Caco-2 (cell line): ENCODE results near the gene RIPOR2. TPM values are rescaled to one million over a fixed set of nuclear protein-coding genes. Genes with fewer than 3 reads are reported as not detected.
"Not testable (repeated sequence)": the region's sequence is repeated elsewhere in the genome, so short reads cannot be mapped to it uniquely, and the experiment has no call there.

Experiments
- BruUV-seq: library from RNA; stranded (reverse); fragments of 400-500 nt; replicated peaks from 2 replicates; lab custom pipeline; 2021; lab: Mats Ljungman, UMichigan
- CTCF ChIA-PET: fragments of 300-600 bp; sonication (Branson Sonifier 250); formaldehyde crosslinking; loops from one replicate; lab custom pipeline; 2022; ENCODE audit warnings: antibody characterized with exemption; lab: Charles Lee
- POLR2A ChIA-PET: fragments of 300-600 bp; sonication (Branson Sonifier 250); formaldehyde crosslinking; loops from one replicate; lab custom pipeline; 2022; ENCODE audit warnings: antibody characterized with exemption; lab: Charles Lee
- DNase-seq, 2 experiments: peaks; one replicate each; pipeline versions ENCODE4 v3.0.0 to v3.0.0-alpha.2; 2020 to 2022
- H3K27me3 ChIP-seq: replicated peaks from 2 replicates; pipeline ENCODE4 v1.6.0; 2011; ENCODE audit warnings: low read length; ENCODE audit not compliant: control insufficient read depth, insufficient read depth
- H3K36me3 ChIP-seq: 2 replicates; pipeline ENCODE4 v1.5.1; 2011; ENCODE audit warnings: low read length; ENCODE audit not compliant: control insufficient read depth, insufficient read depth
- H3K4me1 ChIP-seq: fragments of 250-450 bp; sonication (Bioruptor Pico); 2 replicates; pipeline ENCODE4 v1.5.1; 2020; ENCODE audit warnings: mild to moderate bottlenecking
- H3K4me3 ChIP-seq: 2 replicates; pipeline ENCODE4 v1.5.1; 2011; ENCODE audit warnings: low read depth, mild to moderate bottlenecking, control low read depth, low read length
- H3K9me3 ChIP-seq: fragments of 250-450 bp; sonication (Bioruptor Pico); 2 replicates; pipeline ENCODE4 v1.5.1; 2020; ENCODE audit warnings: mild to moderate bottlenecking, moderate library complexity
- H3K27ac Mint-ChIP-seq: one replicate; pipeline ENCODE4 v1.8.0; 2022; ENCODE audit warnings: mixed read lengths; ENCODE audit not compliant: unreplicated experiment
- H3K27me3 Mint-ChIP-seq: one replicate; pipeline ENCODE4 v1.8.0; 2022; ENCODE audit warnings: mixed read lengths; ENCODE audit not compliant: insufficient read depth, unreplicated experiment
- H3K36me3 Mint-ChIP-seq: one replicate; pipeline ENCODE4 v1.8.0; 2022; ENCODE audit warnings: mild to moderate bottlenecking, mixed read lengths; ENCODE audit not compliant: insufficient read depth, unreplicated experiment
- H3K4me1 Mint-ChIP-seq: one replicate; pipeline ENCODE4 v1.8.0; 2022; ENCODE audit warnings: low read depth, mixed read lengths; ENCODE audit not compliant: unreplicated experiment
- H3K4me3 Mint-ChIP-seq: one replicate; pipeline ENCODE4 v1.8.0; 2022; ENCODE audit warnings: mild to moderate bottlenecking, moderate library complexity, mixed read lengths; ENCODE audit not compliant: unreplicated experiment
- H3K9me3 Mint-ChIP-seq: one replicate; pipeline ENCODE4 v1.8.0; 2022; ENCODE audit warnings: mixed read lengths; ENCODE audit not compliant: unreplicated experiment
- intact Hi-C: fragments of 100-400 bp; cut with micrococcal nuclease; formaldehyde crosslinking; loops from one replicate; pipeline ENCODE4 v1.10.0; 2022; ENCODE audit not compliant: unreplicated experiment
- total RNA-seq: library from RNA; stranded (reverse); gene quantifications from 2 replicates; pipeline ENCODE4 v1.2.3, GENCODE V29; 2022
- TF ChIP-seq, protein P1 (sequence below), 2 experiments: fragments of 200-600 bp in 1 of 2; IDR thresholded peaks; 1 replicate in 1 of 2; 2 replicates in 1 of 2; pipeline versions ENCODE4 v1.5.1 to v1.8.0; 2011 to 2022; ENCODE audit warnings: antibody characterized with exemption in 1 of 2, control low read depth in 1 of 2, inconsistent platforms in 1 of 2, low read depth in 1 of 2, low read length in 1 of 2, mild to moderate bottlenecking in 1 of 2, moderate library complexity in 1 of 2; ENCODE audit not compliant: insufficient read depth in 1 of 2, severe bottlenecking in 1 of 2, unreplicated experiment in 1 of 2

Gene RIPOR2
- total RNA-seq, 1 experiment from 2014 or later, result 0.64 TPM

GRCh38 chr6:24951811-24952299 lies 16.1 kb upstream of the RIPOR2 start:
- H3K27me3 ChIP-seq, result no peaks in the 10 kb centered on the region
- H3K9me3 ChIP-seq, result no peaks in the 10 kb centered on the region
- no peak overlapping the region for H3K4me3 ChIP-seq
- intact Hi-C loops, result no loop called here
- BruUV-seq, result no TSS peak
- Mint-ChIP-seq H3K36me3 (no peaks in the 10 kb centered on the region), H3K27ac (no peak overlapping the region), H3K9me3 (no peaks in the 10 kb centered on the region), H3K27me3 (peaks cover 4% of the 10 kb centered on the region), H3K4me1 (no peaks in the 10 kb centered on the region), H3K4me3 (no peak overlapping the region)
- POLR2A ChIA-PET, result no interaction called here
- TF ChIP-seq, protein P1, sequence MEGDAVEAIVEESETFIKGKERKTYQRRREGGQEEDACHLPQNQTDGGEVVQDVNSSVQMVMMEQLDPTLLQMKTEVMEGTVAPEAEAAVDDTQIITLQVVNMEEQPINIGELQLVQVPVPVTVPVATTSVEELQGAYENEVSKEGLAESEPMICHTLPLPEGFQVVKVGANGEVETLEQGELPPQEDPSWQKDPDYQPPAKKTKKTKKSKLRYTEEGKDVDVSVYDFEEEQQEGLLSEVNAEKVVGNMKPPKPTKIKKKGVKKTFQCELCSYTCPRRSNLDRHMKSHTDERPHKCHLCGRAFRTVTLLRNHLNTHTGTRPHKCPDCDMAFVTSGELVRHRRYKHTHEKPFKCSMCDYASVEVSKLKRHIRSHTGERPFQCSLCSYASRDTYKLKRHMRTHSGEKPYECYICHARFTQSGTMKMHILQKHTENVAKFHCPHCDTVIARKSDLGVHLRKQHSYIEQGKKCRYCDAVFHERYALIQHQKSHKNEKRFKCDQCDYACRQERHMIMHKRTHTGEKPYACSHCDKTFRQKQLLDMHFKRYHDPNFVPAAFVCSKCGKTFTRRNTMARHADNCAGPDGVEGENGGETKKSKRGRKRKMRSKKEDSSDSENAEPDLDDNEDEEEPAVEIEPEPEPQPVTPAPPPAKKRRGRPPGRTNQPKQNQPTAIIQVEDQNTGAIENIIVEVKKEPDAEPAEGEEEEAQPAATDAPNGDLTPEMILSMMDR (IDR thresholded peaks at IDR 0.05; ENCODE audit: insufficient read depth in 1 of 2, low read depth in 1 of 2, low read length in 1 of 2, severe bottlenecking in 1 of 2, unreplicated experiment in 1 of 2), result no peak
- H3K36me3 ChIP-seq, result no peaks in the 10 kb centered on the region
- CTCF ChIA-PET, result no interaction called here
- no peak for DNase-seq
- H3K4me1 ChIP-seq, result no peaks in the 10 kb centered on the region

GRCh38 chr6:24950218-24950941 lies 14.6 kb upstream of the RIPOR2 start:
- Mint-ChIP-seq H3K36me3 (no peaks in the 10 kb centered on the region), H3K4me1 (no peaks in the 10 kb centered on the region), H3K27ac (no peak overlapping the region), H3K9me3 (no peaks in the 10 kb centered on the region), H3K4me3 (no peak overlapping the region), H3K27me3 (peaks cover 6% of the 10 kb centered on the region)
- BruUV-seq, result no TSS peak
- intact Hi-C loops, result no loop called here
- DNase-seq, result no peak
- Histone ChIP-seq H3K9me3 (0 out of 2 replicates have a peak, but pooled peaks cover under 1% of the 10 kb centered on the region), H3K36me3 (no peaks in the 10 kb centered on the region), H3K4me1 (no peaks in the 10 kb centered on the region), H3K27me3 (no peaks in the 10 kb centered on the region), H3K4me3 (no peak overlapping the region)
- ChIA-PET POLR2A (no interaction called here), CTCF (no interaction called here)
- TF ChIP-seq, protein P1 (IDR thresholded peaks at IDR 0.05; ENCODE audit: insufficient read depth in 1 of 2, low read depth in 1 of 2, low read length in 1 of 2, severe bottlenecking in 1 of 2, unreplicated experiment in 1 of 2), result no peak

- Mint-ChIP-seq H3K27me3 (peaks cover 6% of the 10 kb centered on the region), H3K4me3 (no peak overlapping the region), H3K9me3 (peaks cover 10% of the 10 kb centered on the region), H3K27ac (no peak overlapping the region), H3K36me3 (no peaks in the 10 kb centered on the region), H3K4me1 (no peaks in the 10 kb centered on the region)
- TF ChIP-seq, protein P1 (IDR thresholded peaks at IDR 0.05; ENCODE audit: insufficient read depth in 1 of 2, low read depth in 1 of 2, low read length in 1 of 2, severe bottlenecking in 1 of 2, unreplicated experiment in 1 of 2), result no peak
- no peaks in the 10 kb centered on the region for H3K36me3 ChIP-seq
- H3K4me3 ChIP-seq, result no peak overlapping the region
- no peaks in the 10 kb centered on the region for H3K27me3 ChIP-seq
- ChIA-PET CTCF (no interaction called here), POLR2A (no interaction called here)
- DNase-seq, result no peak
- H3K4me1 ChIP-seq, result no peaks in the 10 kb centered on the region
- H3K9me3 ChIP-seq, result peaks cover 9% of the 10 kb centered on the region; the same call in 1 of the 2 replicates
- intact Hi-C loops, result no loop called here
- BruUV-seq, result no TSS peak
These were observed 13.3 kb upstream of the RIPOR2 start for GRCh38 chr6:24949020-24949569.

DNA sequence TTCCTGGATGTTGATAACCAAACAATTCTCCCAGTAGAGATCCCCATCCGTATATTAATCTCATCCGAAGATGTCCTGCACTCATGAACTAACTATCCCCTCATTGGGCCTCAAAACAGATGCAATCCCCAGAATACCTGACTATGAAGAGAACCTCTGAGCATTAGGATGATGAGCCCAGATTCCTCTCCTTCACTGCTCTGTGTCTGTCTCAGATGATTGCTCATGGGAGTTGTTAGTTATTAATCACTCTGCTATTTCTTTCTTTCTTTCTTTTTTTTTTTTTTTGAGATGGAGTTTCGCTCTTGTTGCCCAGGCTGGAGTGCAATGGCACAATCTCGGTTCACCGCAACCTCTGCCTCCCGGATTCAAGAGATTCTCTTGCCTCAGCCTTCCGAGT lies 12.5 kb upstream of the RIPOR2 start:
- H3K4me3 ChIP-seq, H3K36me3 ChIP-seq, DNase-seq, H3K36me3 Mint-ChIP-seq, BruUV-seq, intact Hi-C loops, H3K27ac Mint-ChIP-seq, H3K4me1 ChIP-seq, H3K9me3 ChIP-seq, H3K27me3 Mint-ChIP-seq, H3K4me3 Mint-ChIP-seq, POLR2A ChIA-PET, H3K27me3 ChIP-seq, H3K4me1 Mint-ChIP-seq, CTCF ChIA-PET: not testable (repeated sequence)
- H3K9me3 Mint-ChIP-seq, result peaks cover 13% of the 10 kb centered on the region
